ENCODE measurements around the gene RAD51B. TPM values are rescaled to one million over a fixed set of nuclear protein-coding genes. Genes with fewer than 3 reads are reported as not detected.

The RAD51B gene
- total RNA-seq, 1 experiment from 2014 or later = 23.3 TPM

DNA sequence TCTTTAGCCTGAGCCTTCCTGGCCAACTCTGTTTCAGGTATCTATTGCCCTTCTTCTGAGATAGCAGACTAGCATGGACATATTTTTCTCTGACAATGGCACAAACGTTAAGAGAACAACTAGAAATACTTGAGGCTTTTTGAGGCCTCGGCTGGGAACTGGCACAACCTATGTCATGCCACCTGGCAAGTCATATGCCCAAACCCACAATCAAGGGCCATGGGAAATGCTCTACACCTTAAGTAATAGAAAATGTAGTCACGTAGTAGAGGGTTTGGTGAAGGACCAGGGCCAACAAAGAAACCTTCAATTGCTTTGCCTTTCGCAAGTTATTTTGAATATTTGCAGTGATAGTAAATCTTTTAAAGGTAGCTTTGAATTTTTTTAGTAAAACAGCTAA lies 647.8 kb downstream of the RAD51B start:
- intact Hi-C loops (cut with micrococcal nuclease; ENCODE audit: unreplicated experiment) = no loop called here
- no peak overlapping the region for H3K27ac ChIP-seq (ENCODE audit: low read depth, low read length, poor library complexity, severe bottlenecking)
- peaks cover 6% of the 10 kb centered on the region for H3K4me1 ChIP-seq (ENCODE audit: insufficient read depth, low read length, poor library complexity, severe bottlenecking)
- ChIA-PET CTCF (no interaction called here), POLR2A (ENCODE audit: low non-redundant PET) (no interaction called here)
- H3K36me3 ChIP-seq (ENCODE audit: insufficient read depth, low read length, poor library complexity, severe bottlenecking) = no peaks in the 10 kb centered on the region
- no peaks in the 10 kb centered on the region for H3K9me3 ChIP-seq (ENCODE audit: low read depth, low read length, poor library complexity, severe bottlenecking)
- TF ChIP-seq, protein P1, sequence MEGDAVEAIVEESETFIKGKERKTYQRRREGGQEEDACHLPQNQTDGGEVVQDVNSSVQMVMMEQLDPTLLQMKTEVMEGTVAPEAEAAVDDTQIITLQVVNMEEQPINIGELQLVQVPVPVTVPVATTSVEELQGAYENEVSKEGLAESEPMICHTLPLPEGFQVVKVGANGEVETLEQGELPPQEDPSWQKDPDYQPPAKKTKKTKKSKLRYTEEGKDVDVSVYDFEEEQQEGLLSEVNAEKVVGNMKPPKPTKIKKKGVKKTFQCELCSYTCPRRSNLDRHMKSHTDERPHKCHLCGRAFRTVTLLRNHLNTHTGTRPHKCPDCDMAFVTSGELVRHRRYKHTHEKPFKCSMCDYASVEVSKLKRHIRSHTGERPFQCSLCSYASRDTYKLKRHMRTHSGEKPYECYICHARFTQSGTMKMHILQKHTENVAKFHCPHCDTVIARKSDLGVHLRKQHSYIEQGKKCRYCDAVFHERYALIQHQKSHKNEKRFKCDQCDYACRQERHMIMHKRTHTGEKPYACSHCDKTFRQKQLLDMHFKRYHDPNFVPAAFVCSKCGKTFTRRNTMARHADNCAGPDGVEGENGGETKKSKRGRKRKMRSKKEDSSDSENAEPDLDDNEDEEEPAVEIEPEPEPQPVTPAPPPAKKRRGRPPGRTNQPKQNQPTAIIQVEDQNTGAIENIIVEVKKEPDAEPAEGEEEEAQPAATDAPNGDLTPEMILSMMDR (conservative IDR thresholded peaks at IDR 0.05; ENCODE audit: low read depth, low read length) = no peak
- no peak for TF ChIP-seq EZH2 (IDR thresholded peaks at IDR 0.05; ENCODE audit: borderline replicate concordance, low read depth, low read length, poor library complexity, severe bottlenecking)
- BruUV-seq (replicated peaks) = no TSS peak
- no peaks in the 10 kb centered on the region for H3K27me3 ChIP-seq (replicated peaks; ENCODE audit: insufficient read depth, low read depth, low read length, poor library complexity)
- no peak for DNase-seq (ENCODE audit: low spot score)
- no peak overlapping the region for H3K4me3 ChIP-seq (ENCODE audit: low read depth, low read length, poor library complexity, severe bottlenecking)

DNA sequence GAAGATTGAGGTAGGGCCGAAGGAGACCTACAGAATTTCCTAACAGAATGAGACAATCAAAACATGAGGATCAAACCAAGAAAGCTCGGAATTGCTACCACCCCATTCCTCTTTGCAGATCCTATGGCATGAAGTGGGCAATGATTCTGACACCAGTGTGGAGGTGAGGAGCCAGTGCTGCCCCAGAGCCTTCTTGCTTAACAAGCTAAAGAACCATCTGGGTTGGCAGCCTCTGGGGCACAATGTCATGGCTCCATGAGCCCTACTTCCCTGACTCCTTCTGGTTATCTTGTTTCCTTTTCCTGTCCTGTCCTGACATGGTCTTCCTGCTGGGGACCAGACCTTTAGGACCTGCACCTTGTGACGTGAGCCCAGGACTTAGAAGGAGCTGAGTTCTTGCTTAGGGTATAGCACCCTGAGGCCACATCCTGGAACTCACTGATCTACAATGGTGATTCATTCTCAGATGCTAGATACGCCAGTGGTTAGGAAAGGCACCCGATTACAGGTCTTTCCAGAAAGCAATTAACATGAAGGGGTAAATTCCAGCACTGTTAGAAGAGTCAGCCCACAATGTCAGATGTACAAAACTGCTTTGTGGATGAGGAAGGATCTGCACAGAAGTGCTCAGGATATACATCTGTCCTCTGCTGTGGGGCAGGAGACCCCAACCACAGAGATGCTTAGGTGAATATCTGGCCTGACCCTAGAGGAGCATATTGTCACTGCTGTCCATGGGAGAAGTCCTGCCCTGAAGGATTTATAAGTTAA lies 649.0 kb downstream of the RAD51B start:
- DNase-seq (ENCODE audit: low spot score) = no peak
- H3K9me3 ChIP-seq (ENCODE audit: low read depth, low read length, poor library complexity, severe bottlenecking) = no peaks in the 10 kb centered on the region
- intact Hi-C loops (cut with micrococcal nuclease; ENCODE audit: unreplicated experiment) = no loop called here
- peaks cover 6% of the 10 kb centered on the region for H3K4me1 ChIP-seq (ENCODE audit: insufficient read depth, low read length, poor library complexity, severe bottlenecking)
- no peak overlapping the region for H3K4me3 ChIP-seq (ENCODE audit: low read depth, low read length, poor library complexity, severe bottlenecking)
- CTCF ChIA-PET = no interaction called here
- no peaks in the 10 kb centered on the region for H3K27me3 ChIP-seq (replicated peaks; ENCODE audit: insufficient read depth, low read depth, low read length, poor library complexity)
- BruUV-seq (replicated peaks) = no TSS peak
- POLR2A ChIA-PET (ENCODE audit: low non-redundant PET) = no interaction called here
- no peak overlapping the region for H3K27ac ChIP-seq (ENCODE audit: low read depth, low read length, poor library complexity, severe bottlenecking)
- H3K36me3 ChIP-seq (ENCODE audit: insufficient read depth, low read length, poor library complexity, severe bottlenecking) = no peaks in the 10 kb centered on the region
- TF ChIP-seq, protein P1 (conservative IDR thresholded peaks at IDR 0.05; ENCODE audit: low read depth, low read length) = no peak
- TF ChIP-seq EZH2 (IDR thresholded peaks at IDR 0.05; ENCODE audit: borderline replicate concordance, low read depth, low read length, poor library complexity, severe bottlenecking) = no peak

DNA sequence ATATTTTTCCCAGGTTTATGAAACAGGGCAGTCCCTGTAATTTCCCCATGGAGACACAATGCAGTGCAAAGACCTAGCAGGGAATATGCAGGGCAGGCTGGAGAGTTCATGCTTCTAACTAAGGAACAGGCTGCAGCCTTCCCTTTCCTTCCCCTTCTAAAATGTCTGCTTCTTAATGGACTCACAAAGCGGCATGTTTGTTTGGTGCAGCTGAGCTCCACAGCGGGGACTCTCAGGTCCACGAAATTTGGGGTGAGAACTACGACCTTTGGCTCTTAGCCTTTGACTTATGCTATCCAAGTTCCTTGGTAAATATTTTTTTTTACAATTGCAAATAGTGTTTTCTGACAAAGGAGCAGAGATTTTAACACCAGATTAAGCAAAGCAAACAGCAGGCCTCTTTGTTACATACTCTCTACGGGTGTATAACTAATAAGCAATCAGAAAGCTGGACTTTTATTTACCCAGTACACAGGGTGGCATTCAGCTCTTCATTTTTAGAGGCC lies 649.7 kb downstream of the RAD51B start:
- intact Hi-C loops (cut with micrococcal nuclease; ENCODE audit: unreplicated experiment) = no loop called here

More for the DNA sequence above, 649.7 kb downstream of the RAD51B start:
- Histone ChIP-seq H3K36me3 (ENCODE audit: insufficient read depth, low read length, poor library complexity, severe bottlenecking) (no peaks in the 10 kb centered on the region), H3K27me3 (replicated peaks; ENCODE audit: insufficient read depth, low read depth, low read length, poor library complexity) (no peaks in the 10 kb centered on the region), H3K9me3 (ENCODE audit: low read depth, low read length, poor library complexity, severe bottlenecking) (no peaks in the 10 kb centered on the region), H3K4me1 (ENCODE audit: insufficient read depth, low read length, poor library complexity, severe bottlenecking) (peaks cover 6% of the 10 kb centered on the region), H3K4me3 (ENCODE audit: low read depth, low read length, poor library complexity, severe bottlenecking) (no peak overlapping the region), H3K27ac (ENCODE audit: low read depth, low read length, poor library complexity, severe bottlenecking) (no peak overlapping the region)
- BruUV-seq (replicated peaks) = no TSS peak
- CTCF ChIA-PET = no interaction called here
- POLR2A ChIA-PET (ENCODE audit: low non-redundant PET) = no interaction called here
- TF ChIP-seq EZH2 (IDR thresholded peaks at IDR 0.05; ENCODE audit: borderline replicate concordance, low read depth, low read length, poor library complexity, severe bottlenecking) = no peak
- TF ChIP-seq, protein P1 (conservative IDR thresholded peaks at IDR 0.05; ENCODE audit: low read depth, low read length) = no peak
- DNase-seq (ENCODE audit: low spot score) = no peak

Measured in A673 (cell line).